DMS79 treated with DMSO at 0.1 percent for 48 hours (cell line): ENCODE measurements around the gene PIGA.
A peak's percentile ranks its signal among the peaks of the same experiment; 100 is the strongest.

Source experiments
- DNase-seq: peaks from one replicate; lab custom pipeline; 2025; lab: John Stamatoyannopoulos, UW

Gene PIGA, protein sequence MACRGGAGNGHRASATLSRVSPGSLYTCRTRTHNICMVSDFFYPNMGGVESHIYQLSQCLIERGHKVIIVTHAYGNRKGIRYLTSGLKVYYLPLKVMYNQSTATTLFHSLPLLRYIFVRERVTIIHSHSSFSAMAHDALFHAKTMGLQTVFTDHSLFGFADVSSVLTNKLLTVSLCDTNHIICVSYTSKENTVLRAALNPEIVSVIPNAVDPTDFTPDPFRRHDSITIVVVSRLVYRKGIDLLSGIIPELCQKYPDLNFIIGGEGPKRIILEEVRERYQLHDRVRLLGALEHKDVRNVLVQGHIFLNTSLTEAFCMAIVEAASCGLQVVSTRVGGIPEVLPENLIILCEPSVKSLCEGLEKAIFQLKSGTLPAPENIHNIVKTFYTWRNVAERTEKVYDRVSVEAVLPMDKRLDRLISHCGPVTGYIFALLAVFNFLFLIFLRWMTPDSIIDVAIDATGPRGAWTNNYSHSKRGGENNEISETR

GRCh38 chrX:15335135-15336022 is at the start of gene PIGA:
Gene PIGA, minus strand, starts transcription at chrX:15335523. Its CDS starts 3,593 bp downstream, at chrX:15331930.
- DNase-seq: peak; percentile 66

GRCh38 chrX:15384304-15384703 is 49.0 kb upstream of the PIGA start, which contains the start of gene VEGFD:
Gene VEGFD, minus strand, starts transcription at chrX:15384413. Its CDS starts 467 bp downstream, at chrX:15383946.
- no peak for DNase-seq

GRCh38 chrX:15382813-15383212 is 47.5 kb upstream of the PIGA start:
- no peak for DNase-seq

DNA sequence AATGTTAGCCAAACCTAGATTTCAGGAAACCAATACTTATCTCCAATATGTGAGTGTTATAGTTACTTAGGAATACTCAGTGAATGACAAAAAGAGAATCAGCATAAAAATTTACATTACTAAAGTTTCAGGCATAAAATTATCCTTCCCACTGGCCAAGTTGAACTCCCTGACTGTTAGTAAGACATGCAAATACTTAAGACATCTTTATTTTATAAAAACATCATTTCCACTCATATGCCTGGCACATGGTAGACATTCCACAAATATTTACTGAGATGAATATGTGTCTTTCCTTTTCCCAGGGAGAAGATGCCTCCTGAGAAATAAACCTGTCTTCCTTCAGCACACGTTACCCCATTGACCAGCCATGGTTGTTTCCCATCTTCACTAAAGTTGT is 41.6 kb upstream of the PIGA start:
- no peak for DNase-seq

DNA sequence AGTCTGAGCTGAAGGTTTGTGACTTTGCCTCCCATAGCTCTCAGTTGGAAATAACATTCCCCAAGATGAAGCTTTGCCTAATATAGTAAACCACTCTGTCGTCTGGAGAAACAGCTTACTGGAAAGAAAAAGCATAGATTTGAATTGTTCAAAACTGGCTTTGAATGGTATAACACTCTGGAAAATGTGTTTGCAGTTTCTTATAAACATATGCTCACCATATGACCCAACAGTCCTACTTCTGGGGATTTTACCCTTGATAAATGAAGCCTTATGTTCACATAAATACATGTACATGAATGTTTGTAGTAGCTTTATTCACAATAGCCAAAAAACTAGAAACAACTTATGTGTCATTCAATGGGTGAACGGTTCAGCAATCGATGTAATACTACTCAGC is 38.7 kb upstream of the PIGA start:
- no peak for DNase-seq

DNA sequence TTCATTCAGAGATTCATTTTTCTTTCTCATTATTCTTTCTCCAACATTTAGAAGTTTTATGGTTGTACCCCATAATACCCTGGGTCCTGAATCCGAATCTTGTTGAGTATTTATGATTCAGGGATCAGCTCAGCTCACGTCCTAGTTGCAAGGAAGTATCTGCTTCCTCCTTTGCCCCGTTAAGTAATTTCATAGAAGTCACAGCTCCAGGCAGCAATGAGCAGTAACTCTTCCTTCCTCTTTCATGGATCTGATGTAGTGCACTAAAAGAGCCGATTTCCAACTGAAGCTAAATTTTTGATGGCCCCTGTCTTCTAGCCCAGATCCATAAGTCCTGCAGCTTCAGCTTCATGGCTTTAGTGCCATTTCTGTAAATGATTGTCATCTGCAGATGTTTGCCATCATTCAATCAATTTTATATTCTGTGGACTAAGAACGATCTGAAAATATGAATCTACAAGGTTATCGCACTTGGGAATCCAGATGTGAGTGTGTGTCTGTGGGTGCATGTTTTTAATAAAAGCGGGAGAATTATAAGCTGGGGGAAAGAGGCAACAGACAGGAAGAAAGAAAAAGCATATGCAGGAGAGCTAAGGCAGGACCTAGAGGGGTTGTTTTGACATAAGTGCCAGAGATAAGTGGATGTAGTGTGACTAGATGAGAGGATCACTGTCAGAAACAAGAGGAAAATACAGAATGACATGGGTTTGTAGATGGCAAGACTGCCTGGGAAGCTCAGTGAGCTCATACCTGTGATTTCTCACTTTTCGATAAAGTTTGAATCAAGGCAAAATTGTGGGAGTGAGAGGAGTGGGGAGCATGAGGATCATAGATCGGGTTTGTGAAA is 31.4 kb upstream of the PIGA start:
- DNase-seq: no peak

DNA sequence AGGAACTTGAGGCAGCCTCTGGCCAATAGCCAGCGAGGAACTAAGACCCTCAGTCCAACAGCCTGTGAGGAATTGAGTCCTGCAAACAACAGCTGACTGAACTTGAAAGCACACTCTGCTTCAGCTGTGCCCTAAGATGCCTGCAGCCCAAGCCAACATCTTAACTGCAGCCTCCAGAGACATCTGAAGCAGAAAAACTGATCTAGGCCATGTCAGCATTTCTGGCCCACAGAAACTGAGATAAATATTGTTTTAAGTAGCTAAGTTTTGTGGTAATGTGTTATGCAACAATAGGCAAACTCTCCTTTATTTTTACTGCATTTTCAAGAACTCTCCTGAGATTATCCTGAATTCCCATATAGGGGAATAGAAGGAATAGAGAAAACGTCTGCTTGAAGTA is 24.4 kb upstream of the PIGA start:
- DNase-seq: no peak

DNA sequence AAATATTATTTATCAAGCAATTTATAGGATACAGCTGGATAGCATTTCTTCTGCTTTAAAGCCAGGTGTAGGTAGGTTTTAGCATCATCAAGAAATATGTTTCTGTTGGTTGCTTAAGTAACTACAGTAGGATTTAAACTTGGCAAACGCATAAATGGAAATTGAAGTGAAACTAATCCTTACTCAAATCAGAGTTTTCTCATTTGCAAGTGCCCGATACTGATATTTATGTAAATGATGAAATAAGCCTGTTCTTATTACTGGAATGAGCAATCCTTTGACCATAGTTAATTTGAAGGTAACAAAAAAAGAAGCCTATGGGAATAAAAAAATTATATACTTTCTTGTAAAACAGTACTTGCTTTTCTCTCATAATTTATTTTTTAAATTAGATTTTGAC is 23.2 kb upstream of the PIGA start:
- no peak for DNase-seq

DNA sequence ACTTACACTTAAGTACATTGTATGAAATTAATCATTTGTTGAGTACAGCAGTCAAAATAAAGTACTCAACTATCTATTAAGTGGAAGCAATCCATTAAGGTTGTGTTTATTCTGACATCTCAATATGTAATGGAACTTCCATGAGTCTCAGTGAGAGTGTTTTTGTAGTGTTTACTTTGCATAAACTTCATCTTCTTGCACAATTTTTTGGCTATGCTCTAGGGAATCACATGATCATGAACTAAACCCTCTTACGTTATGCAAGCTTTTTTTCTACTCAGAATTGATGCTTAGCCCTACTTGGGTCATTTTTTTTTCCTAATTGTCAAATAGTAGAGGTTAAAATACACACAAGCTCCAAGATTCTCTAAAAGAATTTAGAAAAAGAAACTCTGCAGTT is 21.1 kb upstream of the PIGA start:
- peak; percentile 1 for DNase-seq

DNA sequence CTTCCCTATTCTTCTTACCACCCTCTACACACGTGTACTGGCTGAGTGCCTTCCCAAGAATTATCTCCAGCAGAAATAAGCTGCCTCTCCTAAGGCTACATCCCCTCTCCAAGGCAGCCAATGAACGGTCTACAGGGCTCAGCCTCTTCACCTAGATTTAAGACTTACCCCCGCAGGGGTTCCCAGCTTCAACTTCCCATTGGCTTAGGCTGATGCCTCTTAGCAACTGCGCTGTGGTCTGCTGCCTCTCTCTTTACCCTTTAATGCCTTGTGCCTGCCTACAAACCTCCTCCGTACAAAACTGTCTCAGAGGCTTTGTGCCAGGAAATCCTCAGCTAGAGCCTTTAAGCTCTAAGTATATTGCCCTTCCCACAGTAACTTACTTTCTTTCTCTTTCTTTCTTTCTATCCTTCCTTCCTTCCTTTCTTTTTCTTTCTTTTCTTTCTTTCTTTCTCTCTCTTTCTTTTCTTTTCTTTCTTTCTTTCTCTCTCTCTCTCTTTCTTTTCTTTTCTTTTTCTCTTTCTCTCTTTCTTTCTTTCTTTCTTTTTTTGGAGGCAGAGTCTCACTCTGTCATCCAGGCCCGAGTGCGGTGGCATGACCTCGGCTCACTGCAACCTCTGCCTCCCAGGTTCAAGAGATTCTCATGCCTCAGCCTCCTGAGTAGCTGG is 15.1 kb upstream of the PIGA start:
- no peak for DNase-seq

GRCh38 chrX:15349046-15349445 is 13.7 kb upstream of the PIGA start:
- peak; percentile 11 for DNase-seq

DNA sequence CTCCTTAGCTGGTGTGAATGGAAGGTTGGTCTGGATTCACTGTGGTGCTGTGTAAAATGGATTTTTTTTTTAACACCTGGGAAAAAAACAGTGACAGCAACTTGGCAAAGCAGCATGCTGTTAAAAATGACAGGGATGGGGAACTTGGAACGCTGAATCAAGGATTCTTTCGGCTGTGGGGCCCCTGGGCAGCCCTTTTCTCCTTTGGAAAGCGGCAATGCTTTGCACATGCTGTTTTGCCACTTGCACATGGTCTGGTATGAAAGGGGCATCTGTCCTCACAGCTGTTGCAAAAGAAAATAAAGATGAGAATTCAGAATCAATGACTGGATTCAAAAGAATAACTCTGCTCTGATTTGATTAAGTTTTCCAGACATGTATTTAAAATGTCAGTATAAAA is 10.7 kb upstream of the PIGA start:
- DNase-seq: no peak

- DNase-seq: no peak
Observed at GRCh38 chrX:15344106-15344505, 8.8 kb upstream of the PIGA start.

DNA sequence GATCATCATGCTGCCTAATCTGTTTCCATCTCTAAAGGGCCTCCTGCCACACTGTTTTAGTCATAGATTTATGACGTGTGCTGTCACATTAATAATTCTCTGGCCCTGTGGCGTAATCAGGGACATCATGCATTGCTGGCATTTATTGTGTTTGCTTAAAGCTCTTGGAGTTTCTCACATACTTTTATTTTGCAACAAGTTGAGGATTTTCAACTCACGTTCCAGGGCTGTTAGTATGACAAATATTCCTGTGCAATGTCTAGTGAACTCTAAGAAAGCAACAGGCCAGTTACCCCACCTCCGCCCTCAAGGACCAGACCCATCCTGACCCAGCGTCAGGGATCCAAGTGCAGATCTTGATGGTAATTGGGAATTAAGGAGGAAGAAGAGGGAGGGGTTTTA is 7.8 kb upstream of the PIGA start:
- no peak for DNase-seq

DNA sequence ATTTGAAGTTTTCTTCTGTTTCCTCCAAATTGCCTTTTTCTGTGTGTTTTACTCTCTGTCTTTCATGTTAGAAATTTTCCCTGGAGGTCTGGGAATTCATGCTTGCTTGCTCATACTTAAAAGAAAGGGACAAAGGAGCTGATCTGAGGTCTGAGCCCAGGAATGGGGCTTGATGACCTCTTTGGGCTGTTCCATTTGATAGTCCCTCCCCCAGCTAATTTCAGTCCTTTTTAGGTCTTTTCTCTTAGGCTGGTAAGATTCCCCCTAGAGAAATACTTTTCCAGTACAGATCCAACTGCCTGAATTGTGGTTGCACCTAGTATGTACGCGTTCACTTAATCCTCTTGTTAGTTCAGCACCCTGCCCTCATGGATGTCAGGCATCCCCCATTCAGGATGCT is 5.5 kb upstream of the PIGA start:
- DNase-seq: no peak

GRCh38 chrX:15336023-15336413 is 695 bp upstream of the PIGA start:
- peak; percentile 47 for DNase-seq

- DNase-seq: peak; percentile 4
Observed at GRCh38 chrX:15334561-15334960, 762 bp downstream of the PIGA start.

- DNase-seq: no peak
Observed at GRCh38 chrX:15328821-15329220, 6.5 kb downstream of the PIGA start.

DNA sequence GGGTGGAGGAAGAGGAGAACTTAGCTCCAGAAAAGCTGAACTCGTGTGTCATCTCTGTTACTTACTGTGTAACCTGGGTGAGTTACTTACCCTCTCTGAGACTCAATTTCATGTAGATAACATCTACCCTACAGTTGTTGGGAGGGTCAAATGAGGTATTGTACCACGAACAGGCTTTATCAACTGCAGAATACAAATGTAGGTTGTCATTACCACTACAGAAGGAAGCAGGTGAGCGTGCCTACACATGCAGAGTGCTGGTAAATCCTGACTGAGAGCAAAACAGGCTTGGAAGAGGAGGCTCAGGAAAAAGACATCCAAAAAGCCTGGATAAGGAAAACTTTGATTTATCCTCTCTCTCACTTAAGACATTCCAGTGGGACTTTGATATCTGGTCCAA is 7.2 kb downstream of the PIGA start:
- no peak for DNase-seq

DNA sequence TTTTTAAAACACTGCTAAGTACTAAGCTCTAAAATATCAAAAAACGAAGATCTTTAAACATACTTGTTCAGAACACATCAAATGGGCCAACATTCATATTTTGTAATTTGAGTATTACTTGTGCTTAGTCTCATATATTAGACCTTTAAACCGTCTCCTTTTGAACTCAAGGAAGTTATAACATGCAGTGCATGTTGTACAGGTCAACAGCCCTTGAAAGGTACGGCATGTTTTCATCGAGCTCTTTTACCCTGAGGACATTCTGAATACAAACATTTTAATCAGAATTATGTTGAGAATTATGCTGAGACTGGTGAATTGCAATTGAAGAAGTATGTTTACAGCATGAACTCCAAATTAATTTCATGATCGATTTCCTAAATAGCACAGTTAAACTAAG is 12.9 kb downstream of the PIGA start:
- no peak for DNase-seq

DNA sequence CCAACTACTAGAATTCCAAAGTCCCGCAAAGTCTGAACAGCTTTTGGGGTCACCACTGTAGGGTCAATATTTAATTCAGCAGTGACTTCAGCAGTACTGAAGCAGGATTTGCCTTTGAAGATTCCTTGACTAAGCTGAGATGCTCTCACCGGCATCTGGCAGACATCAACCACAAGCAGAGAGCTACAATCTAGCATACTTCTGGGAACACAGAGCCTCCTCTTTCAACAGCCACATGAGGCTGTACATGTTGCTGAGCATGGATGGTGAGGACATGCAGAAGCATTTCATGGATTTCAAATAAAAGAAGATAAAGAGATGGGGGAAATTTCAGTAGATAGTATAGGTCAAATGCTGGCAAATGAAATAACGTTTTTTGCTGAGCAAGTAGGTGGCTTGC is 13.3 kb downstream of the PIGA start:
- no peak for DNase-seq
